Activated T-cell treated with anti-CD3 and anti-CD28 coated beads, Interleukin-2, amount 50 U/mL, for 1 hour (primary cell): ENCODE measurements around the gene CEPT1.

Experiments used
- DNase-seq: peaks from one replicate; pipeline ENCODE4 v3.0.0-alpha.2; 2020

The CEPT1 gene

GRCh38 chr1:111228748-111229126 is 88.7 kb downstream of the CEPT1 start:
- no peak for DNase-seq

- DNase-seq = no peak
Measured at GRCh38 chr1:111232134-111232533, 92.1 kb downstream of the CEPT1 start.

GRCh38 chr1:111234258-111234657 is 94.2 kb downstream of the CEPT1 start:
- DNase-seq = no peak
